Activated naive CD8-positive, alpha-beta T cell treated with anti-CD3 and anti-CD28 coated beads for 36 hours (primary cell): ENCODE results near the gene NEDD4. TPM values are rescaled to one million over a fixed set of nuclear protein-coding genes. Genes with fewer than 3 reads are reported as not detected.

Experiments
- DNase-seq: peaks from one replicate; pipeline ENCODE4 v3.0.0; 2021
- H3K27ac Mint-ChIP-seq: one replicate; pipeline ENCODE4 v1.8.0; 2022; ENCODE audit warnings: mild to moderate bottlenecking, moderate library complexity, mixed read lengths
- H3K27me3 Mint-ChIP-seq: one replicate; pipeline ENCODE4 v1.8.0; 2022; ENCODE audit warnings: mild to moderate bottlenecking, mixed read lengths
- H3K36me3 Mint-ChIP-seq: one replicate; pipeline ENCODE4 v1.8.0; 2021; ENCODE audit warnings: mild to moderate bottlenecking, mixed read lengths
- H3K4me1 Mint-ChIP-seq: one replicate; pipeline ENCODE4 v1.8.0; 2021; ENCODE audit warnings: mixed read lengths
- H3K4me3 Mint-ChIP-seq: one replicate; pipeline ENCODE4 v1.8.0; 2022; ENCODE audit warnings: mild to moderate bottlenecking, moderate library complexity, mixed read lengths
- H3K9me3 Mint-ChIP-seq: one replicate; pipeline ENCODE4 v1.8.0; 2022; ENCODE audit warnings: mixed read lengths
- total RNA-seq, 2 experiments: library from RNA; stranded (reverse); gene quantifications; one replicate each; pipeline ENCODE4 v1.2.3, GENCODE V29; 2021

Gene NEDD4
- total RNA-seq, 2 experiments from 2014 or later, result 13.3 to 15.4 TPM

DNA sequence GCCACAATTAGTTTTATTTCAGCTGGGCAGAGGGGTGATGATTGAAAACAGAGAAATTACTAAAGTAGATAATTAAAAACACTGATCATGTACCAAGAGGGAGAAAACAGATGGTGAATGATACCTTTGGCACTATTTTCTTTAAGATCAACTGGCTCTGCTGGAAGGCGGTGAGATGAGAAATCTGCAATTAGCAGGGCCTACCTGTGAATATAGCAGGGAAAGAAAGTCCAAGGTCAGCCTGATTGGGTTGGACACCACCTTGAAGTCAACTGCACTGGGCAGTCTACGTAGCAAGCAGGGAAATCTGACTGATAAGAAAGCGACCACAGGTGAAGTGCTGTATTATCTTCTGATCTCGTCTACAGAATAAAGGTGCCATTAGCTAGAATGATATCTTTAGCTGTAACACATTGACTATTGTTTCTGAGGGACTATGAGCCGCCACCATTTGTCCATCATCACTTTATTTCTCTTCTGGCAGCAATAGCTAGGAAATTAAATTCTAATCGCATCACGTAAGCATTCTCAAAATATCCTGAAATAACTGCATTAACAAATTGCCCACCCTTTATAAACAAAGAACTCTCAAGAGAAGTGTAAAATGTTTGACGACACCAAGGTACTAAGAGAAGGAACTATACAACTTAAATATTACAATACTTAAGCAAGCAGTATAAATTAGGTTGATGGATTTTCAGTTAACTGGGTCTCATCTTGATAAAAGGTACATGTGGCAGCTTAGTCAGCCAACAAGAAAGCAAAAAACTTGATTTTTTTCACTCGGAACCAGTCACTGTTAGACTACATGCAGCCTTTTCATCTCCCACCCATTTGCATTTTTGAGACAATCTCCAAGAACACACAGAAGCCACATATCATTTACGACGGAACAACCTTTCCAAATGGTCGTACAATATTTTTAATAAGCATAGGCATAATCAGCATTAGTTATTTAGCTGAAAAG is 1.3 kb downstream of the NEDD4 start:
- peak overlapping the region; percentile 89 for H3K4me3 Mint-ChIP-seq
- peaks cover 30% of the 10 kb centered on the region for H3K27me3 Mint-ChIP-seq
- H3K9me3 Mint-ChIP-seq, result no peaks in the 10 kb centered on the region
- H3K36me3 Mint-ChIP-seq, result peaks cover 3% of the 10 kb centered on the region
- peak overlapping the region; percentile 54 for H3K27ac Mint-ChIP-seq
- DNase-seq, result no peak
- H3K4me1 Mint-ChIP-seq, result peaks cover 26% of the 10 kb centered on the region

DNA sequence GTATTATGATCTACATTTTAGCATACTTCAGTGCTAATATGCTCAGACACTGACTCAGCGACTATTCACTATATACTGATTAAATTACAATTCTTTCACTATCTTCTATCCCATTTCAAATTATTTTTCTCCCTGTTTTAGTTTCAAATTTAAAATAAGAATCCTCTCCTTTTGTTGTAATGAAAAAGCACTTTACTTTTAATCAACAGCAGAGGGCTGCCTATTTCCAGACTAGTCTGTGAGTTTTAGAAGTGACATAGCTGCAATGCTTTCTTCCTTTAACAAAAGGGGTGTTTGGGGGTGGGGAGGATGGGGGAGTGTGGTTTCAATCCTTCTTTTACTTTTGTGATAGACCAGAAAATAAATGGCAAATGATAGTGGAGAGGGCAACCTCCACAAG is 2.4 kb downstream of the NEDD4 start:
- H3K27me3 Mint-ChIP-seq, result peaks cover 21% of the 10 kb centered on the region
- no peak overlapping the region for H3K27ac Mint-ChIP-seq
- no peak overlapping the region for H3K4me3 Mint-ChIP-seq
- H3K4me1 Mint-ChIP-seq, result peaks cover 26% of the 10 kb centered on the region
- H3K36me3 Mint-ChIP-seq, result peaks cover 6% of the 10 kb centered on the region
- DNase-seq, result no peak
- H3K9me3 Mint-ChIP-seq, result no peaks in the 10 kb centered on the region

GRCh38 chr15:55990516-55990915 is 2.9 kb downstream of the NEDD4 start:
- H3K36me3 Mint-ChIP-seq, result peaks cover 9% of the 10 kb centered on the region
- peaks cover 17% of the 10 kb centered on the region for H3K27me3 Mint-ChIP-seq
- no peak overlapping the region for H3K27ac Mint-ChIP-seq
- peaks cover 26% of the 10 kb centered on the region for H3K4me1 Mint-ChIP-seq
- H3K9me3 Mint-ChIP-seq, result no peaks in the 10 kb centered on the region
- DNase-seq, result no peak
- H3K4me3 Mint-ChIP-seq, result no peak overlapping the region

DNA sequence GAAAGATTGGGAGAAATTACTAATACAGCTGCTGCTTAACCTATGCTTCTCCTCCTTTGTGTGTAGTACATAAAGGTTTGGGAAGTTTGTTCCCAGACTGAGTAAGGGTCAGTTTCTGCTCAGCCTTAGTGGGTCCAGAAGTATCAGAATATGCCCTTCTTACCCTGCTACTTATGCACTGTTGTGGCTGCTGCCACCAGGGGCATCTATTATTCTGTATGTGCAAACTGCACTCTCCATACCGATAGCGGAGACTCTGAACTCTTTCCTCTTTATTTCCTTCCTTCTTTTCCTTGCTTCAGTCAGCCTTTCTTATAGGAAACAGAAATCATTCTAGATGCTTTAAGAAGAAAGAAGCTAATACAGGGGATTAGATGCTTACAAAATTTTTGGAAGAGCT is 4.0 kb downstream of the NEDD4 start:
- peaks cover 8% of the 10 kb centered on the region for H3K27me3 Mint-ChIP-seq
- no peak for DNase-seq
- H3K36me3 Mint-ChIP-seq, result peaks cover 9% of the 10 kb centered on the region
- no peak overlapping the region for H3K27ac Mint-ChIP-seq
- no peak overlapping the region for H3K4me3 Mint-ChIP-seq
- H3K4me1 Mint-ChIP-seq, result peaks cover 25% of the 10 kb centered on the region
- no peaks in the 10 kb centered on the region for H3K9me3 Mint-ChIP-seq

- Mint-ChIP-seq H3K4me3 (no peak overlapping the region), H3K36me3 (peaks cover 9% of the 10 kb centered on the region), H3K4me1 (peaks cover 5% of the 10 kb centered on the region), H3K9me3 (no peaks in the 10 kb centered on the region), H3K27me3 (no peaks in the 10 kb centered on the region), H3K27ac (no peak overlapping the region)
- DNase-seq, result no peak
These were observed 11.7 kb downstream of the NEDD4 start for GRCh38 chr15:55981582-55982249.

GRCh38 chr15:55980511-55980910 is 12.9 kb downstream of the NEDD4 start:
- Mint-ChIP-seq H3K4me3 (no peak overlapping the region), H3K27me3 (no peaks in the 10 kb centered on the region), H3K36me3 (peaks cover 2% of the 10 kb centered on the region), H3K4me1 (peaks cover 5% of the 10 kb centered on the region), H3K9me3 (no peaks in the 10 kb centered on the region), H3K27ac (no peak overlapping the region)
- no peak for DNase-seq

- no peak for DNase-seq
These were observed 16.2 kb downstream of the NEDD4 start for GRCh38 chr15:55977231-55977630.

DNA sequence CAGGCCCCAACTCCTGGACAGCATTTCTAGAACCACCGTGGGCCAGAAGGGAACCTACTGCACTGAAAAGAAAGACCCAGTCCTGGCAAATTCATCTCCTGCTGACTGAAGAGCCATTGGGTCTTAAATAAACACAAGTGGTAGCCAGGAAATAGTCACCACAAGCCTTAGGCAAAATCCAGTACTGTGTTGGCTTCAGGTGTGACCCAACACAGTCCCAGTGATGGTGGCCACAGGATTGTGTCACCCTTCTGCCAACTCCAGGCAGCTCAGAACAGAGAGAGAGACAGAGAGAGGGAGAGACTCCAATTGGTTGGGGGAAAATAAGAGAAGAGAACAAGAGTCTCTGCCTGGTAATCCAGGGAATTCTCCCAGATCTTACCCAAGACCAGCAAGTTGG is 23.1 kb downstream of the NEDD4 start:
- H3K4me1 Mint-ChIP-seq, result no peaks in the 10 kb centered on the region
- H3K9me3 Mint-ChIP-seq, result peaks cover 8% of the 10 kb centered on the region
- no peaks in the 10 kb centered on the region for H3K27me3 Mint-ChIP-seq
- H3K4me3 Mint-ChIP-seq, result no peak overlapping the region
- no peak overlapping the region for H3K27ac Mint-ChIP-seq
- peaks cover 14% of the 10 kb centered on the region for H3K36me3 Mint-ChIP-seq
- no peak for DNase-seq

More at GRCh38 chr15:55977231-55977630, 16.2 kb downstream of the NEDD4 start:
- Mint-ChIP-seq H3K4me1 (peaks cover 5% of the 10 kb centered on the region), H3K27me3 (no peaks in the 10 kb centered on the region), H3K36me3 (peaks cover 8% of the 10 kb centered on the region), H3K9me3 (peaks cover 7% of the 10 kb centered on the region), H3K27ac (no peak overlapping the region), H3K4me3 (no peak overlapping the region)

DNA sequence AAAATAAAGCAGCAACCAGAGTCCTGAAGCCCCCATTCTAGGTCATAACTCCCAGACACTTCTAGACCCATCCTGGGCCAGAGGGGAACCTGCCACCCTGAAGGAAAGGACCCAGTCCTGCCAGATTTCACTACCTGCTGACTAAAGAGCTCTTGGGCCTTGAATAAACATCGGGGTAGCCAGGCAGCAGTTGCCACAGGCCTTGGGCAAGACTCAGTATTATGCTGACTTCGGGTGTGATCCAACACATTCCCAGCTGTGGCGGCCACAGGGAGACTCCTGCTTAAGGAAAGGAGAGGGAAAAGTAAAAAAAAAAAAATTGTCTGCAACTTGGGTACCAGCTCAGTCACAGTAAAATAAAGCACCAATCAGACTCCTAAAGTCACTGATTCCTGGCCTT is 23.8 kb downstream of the NEDD4 start:
- Mint-ChIP-seq H3K36me3 (peaks cover 19% of the 10 kb centered on the region), H3K9me3 (peaks cover 8% of the 10 kb centered on the region), H3K27me3 (no peaks in the 10 kb centered on the region), H3K4me3 (no peak overlapping the region), H3K27ac (no peak overlapping the region), H3K4me1 (no peaks in the 10 kb centered on the region)
- DNase-seq, result no peak

DNA sequence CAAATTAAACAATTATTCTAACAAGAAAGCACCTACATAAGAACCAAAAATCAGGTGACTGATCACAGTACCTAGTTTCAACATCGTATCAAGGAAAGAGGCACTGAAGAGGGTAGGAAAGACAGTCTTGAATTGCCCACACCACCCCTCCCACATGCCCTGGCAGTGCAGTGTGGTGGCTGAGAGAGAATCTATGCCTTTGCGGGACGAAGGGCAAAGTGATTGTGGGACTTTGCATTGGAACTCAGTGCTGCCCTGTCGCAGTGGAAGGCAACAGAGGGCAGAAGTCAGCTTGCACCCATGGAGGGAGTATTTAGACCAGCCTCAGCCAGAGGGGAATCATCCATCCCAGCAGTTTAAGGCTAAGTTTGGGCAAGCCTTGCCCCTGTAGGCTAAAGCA is 24.5 kb downstream of the NEDD4 start:
- DNase-seq, result no peak
- Mint-ChIP-seq H3K4me3 (no peak overlapping the region), H3K36me3 (peaks cover 16% of the 10 kb centered on the region), H3K4me1 (no peaks in the 10 kb centered on the region), H3K27ac (no peak overlapping the region), H3K9me3 (peaks cover 4% of the 10 kb centered on the region), H3K27me3 (no peaks in the 10 kb centered on the region)

- Mint-ChIP-seq H3K36me3 (peaks cover 8% of the 10 kb centered on the region), H3K27me3 (no peaks in the 10 kb centered on the region), H3K4me3 (no peak overlapping the region), H3K4me1 (no peaks in the 10 kb centered on the region), H3K27ac (no peak overlapping the region), H3K9me3 (no peaks in the 10 kb centered on the region)
- DNase-seq, result no peak
These were observed 28.3 kb downstream of the NEDD4 start for GRCh38 chr15:55965091-55965490.

DNA sequence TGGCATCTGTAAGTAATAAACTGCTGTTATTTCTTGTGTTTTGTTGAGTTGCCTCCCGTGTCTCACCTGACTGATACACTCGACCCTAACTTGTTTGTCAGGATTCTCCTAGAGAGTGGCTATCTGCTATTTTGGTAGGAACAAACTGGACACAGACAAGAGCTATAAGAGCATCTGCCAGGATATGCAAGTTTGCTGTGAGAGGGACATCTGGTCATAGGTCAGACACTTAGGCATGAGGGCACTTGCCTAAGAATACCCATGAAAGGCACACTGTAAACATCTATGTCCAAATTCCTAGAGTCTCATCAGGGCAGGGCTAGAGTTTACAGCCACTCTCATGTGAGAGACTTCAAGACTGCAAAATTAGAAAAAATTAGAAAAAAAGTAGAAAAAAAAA is 32.5 kb downstream of the NEDD4 start:
- H3K9me3 Mint-ChIP-seq, result peaks cover 2% of the 10 kb centered on the region
- DNase-seq, result no peak
- H3K27me3 Mint-ChIP-seq, result no peaks in the 10 kb centered on the region
- no peak overlapping the region for H3K4me3 Mint-ChIP-seq
- no peak overlapping the region for H3K27ac Mint-ChIP-seq
- H3K36me3 Mint-ChIP-seq, result peaks cover 16% of the 10 kb centered on the region
- H3K4me1 Mint-ChIP-seq, result no peaks in the 10 kb centered on the region

- DNase-seq, result no peak
- Mint-ChIP-seq H3K9me3 (peaks cover 2% of the 10 kb centered on the region), H3K27ac (no peak overlapping the region), H3K4me1 (no peaks in the 10 kb centered on the region), H3K4me3 (no peak overlapping the region), H3K27me3 (no peaks in the 10 kb centered on the region), H3K36me3 (peaks cover 11% of the 10 kb centered on the region)
These were observed 33.5 kb downstream of the NEDD4 start for GRCh38 chr15:55959744-55960447.

DNA sequence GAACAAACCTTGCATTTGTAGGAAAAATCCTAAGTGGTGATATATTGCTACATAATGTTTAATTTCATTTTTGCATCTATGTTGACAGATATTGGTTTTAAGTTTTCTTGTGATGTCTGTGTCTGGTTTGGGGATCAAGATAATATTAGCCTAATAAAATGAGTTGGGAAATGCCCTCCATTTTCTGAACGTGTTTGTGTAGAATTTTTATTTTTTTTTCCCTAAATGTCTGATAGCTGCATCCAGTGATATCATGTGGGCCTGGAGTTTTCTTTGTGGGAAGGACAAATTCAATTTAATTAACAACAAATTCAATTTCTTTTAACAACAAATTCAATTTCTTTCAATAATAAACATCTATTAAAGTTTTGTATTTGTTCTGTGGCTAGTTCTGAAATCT is 35.1 kb downstream of the NEDD4 start:
- DNase-seq, result no peak
- Mint-ChIP-seq H3K36me3 (peaks cover 9% of the 10 kb centered on the region), H3K27ac (no peak overlapping the region), H3K4me3 (no peak overlapping the region), H3K4me1 (no peaks in the 10 kb centered on the region), H3K9me3 (peaks cover 2% of the 10 kb centered on the region), H3K27me3 (no peaks in the 10 kb centered on the region)
